ENCODE results near the gene MYO18A. TPM values are rescaled to one million over a fixed set of nuclear protein-coding genes. Genes with fewer than 3 reads are reported as not detected.
A peak's percentile ranks its signal among the peaks of the same experiment; 100 is the strongest.
"Not testable (repeated sequence)": the region's sequence is repeated elsewhere in the genome, so short reads cannot be mapped to it uniquely, and the experiment has no call there.

Gene MYO18A, protein sequence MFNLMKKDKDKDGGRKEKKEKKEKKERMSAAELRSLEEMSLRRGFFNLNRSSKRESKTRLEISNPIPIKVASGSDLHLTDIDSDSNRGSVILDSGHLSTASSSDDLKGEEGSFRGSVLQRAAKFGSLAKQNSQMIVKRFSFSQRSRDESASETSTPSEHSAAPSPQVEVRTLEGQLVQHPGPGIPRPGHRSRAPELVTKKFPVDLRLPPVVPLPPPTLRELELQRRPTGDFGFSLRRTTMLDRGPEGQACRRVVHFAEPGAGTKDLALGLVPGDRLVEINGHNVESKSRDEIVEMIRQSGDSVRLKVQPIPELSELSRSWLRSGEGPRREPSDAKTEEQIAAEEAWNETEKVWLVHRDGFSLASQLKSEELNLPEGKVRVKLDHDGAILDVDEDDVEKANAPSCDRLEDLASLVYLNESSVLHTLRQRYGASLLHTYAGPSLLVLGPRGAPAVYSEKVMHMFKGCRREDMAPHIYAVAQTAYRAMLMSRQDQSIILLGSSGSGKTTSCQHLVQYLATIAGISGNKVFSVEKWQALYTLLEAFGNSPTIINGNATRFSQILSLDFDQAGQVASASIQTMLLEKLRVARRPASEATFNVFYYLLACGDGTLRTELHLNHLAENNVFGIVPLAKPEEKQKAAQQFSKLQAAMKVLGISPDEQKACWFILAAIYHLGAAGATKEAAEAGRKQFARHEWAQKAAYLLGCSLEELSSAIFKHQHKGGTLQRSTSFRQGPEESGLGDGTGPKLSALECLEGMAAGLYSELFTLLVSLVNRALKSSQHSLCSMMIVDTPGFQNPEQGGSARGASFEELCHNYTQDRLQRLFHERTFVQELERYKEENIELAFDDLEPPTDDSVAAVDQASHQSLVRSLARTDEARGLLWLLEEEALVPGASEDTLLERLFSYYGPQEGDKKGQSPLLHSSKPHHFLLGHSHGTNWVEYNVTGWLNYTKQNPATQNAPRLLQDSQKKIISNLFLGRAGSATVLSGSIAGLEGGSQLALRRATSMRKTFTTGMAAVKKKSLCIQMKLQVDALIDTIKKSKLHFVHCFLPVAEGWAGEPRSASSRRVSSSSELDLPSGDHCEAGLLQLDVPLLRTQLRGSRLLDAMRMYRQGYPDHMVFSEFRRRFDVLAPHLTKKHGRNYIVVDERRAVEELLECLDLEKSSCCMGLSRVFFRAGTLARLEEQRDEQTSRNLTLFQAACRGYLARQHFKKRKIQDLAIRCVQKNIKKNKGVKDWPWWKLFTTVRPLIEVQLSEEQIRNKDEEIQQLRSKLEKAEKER (N-terminal part only)
- total RNA-seq, result 100 to 1,000 TPM in 1 of 2 donors, 10 to 100 TPM in 1; 84.8 to 110 TPM
- long read RNA-seq, partial matches to known transcripts, result 26 of 30 reads
- long read RNA-seq, other reads (novel, unspliced or antisense), result 3 of 30 reads

- ATAC-seq, result peak; percentile 58
- DNase-seq, result peak; percentile 67 to 87
- intact Hi-C loops (cut with DNase I, micrococcal nuclease), result no loop called here
Measured at GRCh38 chr17:29180034-29180787, at the start of gene MYO18A. Gene MYO18A (minus strand): TSS chr17:29180398. CDS start chr17:29166940, 13,458 bp downstream.

DNA sequence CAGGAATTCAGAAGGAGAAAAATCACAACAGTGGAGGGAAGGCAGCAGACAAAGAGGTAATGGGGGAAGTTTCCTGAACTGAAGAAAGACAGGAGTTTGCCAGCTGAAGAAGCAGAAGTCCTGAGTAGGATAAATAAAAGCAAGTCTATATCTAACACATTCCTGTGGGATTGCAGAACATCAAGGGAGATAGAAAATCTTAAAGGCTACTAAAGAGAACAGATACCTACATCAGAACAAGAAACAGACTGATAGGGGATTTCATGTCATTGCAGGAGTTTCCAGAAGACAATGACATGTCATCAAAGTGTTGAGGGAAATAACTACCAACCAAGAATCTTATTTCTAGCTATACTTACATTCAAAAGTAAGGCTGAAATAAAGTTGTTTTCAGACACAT lies 45.2 kb upstream of the MYO18A start:
- DNase-seq, result no peak
- intact Hi-C loops (cut with DNase I, micrococcal nuclease), result no loop called here

GRCh38 chr17:29221338-29221737 lies 41.1 kb upstream of the MYO18A start:
- DNase-seq; intact Hi-C loops (cut with DNase I, micrococcal nuclease); ATAC-seq: not testable (repeated sequence)

More for the DNA sequence above, 45.2 kb upstream of the MYO18A start:
- no peak for ATAC-seq

DNA sequence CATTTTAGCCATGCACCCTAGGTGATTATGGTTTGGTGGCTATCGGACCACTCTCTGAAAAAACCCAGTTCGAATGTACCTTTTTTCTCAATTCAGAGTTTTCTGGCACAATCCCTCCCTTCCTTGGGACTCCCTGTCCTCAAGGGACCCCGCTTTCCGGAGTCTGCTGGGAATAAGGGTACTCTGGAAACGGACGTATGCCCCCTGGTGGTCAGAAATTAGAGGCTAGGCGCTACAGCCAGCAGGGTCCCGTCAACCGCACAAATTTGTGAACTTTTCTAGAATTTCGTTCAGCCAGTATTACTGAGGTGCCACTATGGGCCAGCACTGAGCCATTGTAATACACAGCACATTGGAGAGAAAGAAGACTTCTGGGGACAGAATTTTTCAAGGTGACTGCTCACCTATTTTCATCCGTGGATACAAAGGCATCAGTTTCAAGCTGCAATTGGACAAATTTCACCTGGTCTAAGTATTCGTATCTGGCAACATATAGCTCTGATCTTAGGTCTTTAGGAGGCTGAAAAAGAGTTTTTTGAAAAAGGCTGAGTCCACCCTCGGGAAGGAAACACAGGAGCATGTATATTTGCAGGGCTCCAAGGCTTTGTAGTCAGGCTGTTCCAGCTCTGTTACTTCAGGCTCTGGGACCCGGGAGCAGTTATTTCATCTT lies 39.3 kb upstream of the MYO18A start:
- ATAC-seq, result peak; percentile 80
- intact Hi-C loops (cut with DNase I, micrococcal nuclease), result loop anchor here in 1 of 2 donors (2.0 kb wide), 1 partner anchor 71 kb away; no protein-coding TSS in a partner anchor
- DNase-seq, result peak; percentile 59 to 80

DNA sequence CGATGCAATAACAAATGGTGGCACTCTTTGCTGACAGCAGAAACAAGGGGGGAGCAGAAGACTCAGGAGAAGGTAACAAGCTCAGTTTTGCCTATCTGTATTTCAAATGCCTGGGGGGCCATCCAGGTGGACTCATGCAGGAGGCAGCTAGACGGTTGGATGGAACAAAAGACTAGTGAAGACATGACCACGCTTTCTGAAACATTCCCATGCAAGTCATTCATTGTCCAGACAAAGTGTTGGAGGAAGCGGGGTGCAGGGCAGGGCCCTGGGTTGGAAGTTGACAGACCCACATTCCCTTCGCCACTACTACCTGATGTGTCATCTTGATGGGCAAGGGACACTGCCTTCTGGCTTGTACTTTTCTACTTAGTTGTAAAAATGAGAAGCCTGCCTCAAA lies 36.7 kb upstream of the MYO18A start:
- ATAC-seq (no peak), DNase-seq (no peak)
- intact Hi-C loops (cut with DNase I, micrococcal nuclease), result no loop called here

DNA sequence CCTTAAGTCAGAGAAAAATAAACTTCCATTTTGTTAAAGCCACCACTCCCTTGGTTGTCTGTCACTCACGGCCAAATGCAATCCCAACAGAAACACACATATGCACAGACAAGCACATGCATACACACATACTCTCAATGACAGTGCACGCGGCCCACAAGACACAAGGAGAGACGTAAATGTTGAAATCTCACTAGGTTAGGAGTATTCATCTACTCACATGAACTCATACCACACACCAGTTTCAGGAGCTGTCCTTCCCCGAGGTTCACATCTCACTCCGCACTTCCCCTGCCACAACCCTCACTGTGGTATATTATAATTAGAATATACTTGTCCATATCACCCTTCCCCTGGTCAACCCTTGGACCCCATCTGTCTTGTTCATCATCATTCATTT lies 36.0 kb upstream of the MYO18A start:
- intact Hi-C loops (cut with DNase I, micrococcal nuclease), result no loop called here
- DNase-seq (no peak), ATAC-seq (no peak)

DNA sequence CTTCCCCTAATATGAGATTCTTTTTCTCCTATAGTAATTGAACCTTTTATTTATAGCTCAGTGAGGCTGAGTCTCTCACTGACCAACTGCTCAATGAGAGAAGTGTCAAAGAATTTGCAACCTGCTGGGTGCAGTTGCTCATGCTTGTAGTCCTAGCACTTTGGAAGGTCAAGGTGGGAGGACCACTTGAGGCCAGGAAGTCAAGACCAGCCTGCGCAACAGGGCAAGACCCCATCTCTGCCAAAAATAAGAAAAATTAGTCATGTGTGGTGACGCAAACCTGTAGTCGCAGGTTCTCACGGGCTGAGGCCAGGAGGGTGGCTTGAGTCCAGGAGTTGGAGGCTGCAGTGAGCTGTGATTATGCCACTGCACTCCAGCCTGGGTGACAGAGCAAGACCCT lies 35.5 kb upstream of the MYO18A start:
- ATAC-seq, result no peak
- intact Hi-C loops (cut with DNase I, micrococcal nuclease), result no loop called here

GRCh38 chr17:29215174-29215573 lies 35.0 kb upstream of the MYO18A start:
- intact Hi-C loops (cut with DNase I, micrococcal nuclease), result no loop called here
- no peak for DNase-seq
- no peak for ATAC-seq

More for the DNA sequence above, 35.5 kb upstream of the MYO18A start:
- DNase-seq, result no peak

GRCh38 chr17:29214215-29215146 lies 34.3 kb upstream of the MYO18A start:
- intact Hi-C loops (cut with DNase I, micrococcal nuclease), result no loop called here
- ATAC-seq (no peak), DNase-seq (no peak)

GRCh38 chr17:29212681-29213121 lies 32.5 kb upstream of the MYO18A start:
- intact Hi-C loops (cut with DNase I, micrococcal nuclease), result no loop called here
- no peak for ATAC-seq
- DNase-seq, result no peak

- DNase-seq (no peak), ATAC-seq (no peak)
- intact Hi-C loops (cut with DNase I, micrococcal nuclease), result no loop called here
Measured at GRCh38 chr17:29212094-29212631, 32.0 kb upstream of the MYO18A start.

DNA sequence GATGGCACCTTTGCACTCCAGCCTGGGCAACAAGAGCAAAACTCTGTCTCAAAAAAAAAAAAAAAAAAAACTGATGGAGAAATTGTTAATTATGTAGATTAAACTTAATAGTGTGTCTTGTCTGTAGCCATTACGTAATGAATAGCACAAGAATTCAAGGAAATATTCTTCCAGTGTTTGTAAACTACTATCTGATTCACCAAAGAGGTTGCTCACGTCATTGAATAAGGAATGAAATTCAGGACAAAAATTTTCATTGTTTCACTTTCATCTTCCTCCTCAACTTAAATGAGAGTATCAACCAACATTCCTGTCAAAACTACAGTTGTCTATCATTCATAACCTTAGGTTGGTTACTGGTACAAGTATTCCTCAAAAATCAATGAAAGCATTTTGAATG lies 30.7 kb upstream of the MYO18A start:
- intact Hi-C loops (cut with DNase I, micrococcal nuclease), result no loop called here
- DNase-seq (no peak), ATAC-seq (no peak)

GRCh38 chr17:29209073-29209472 lies 28.9 kb upstream of the MYO18A start:
- DNase-seq, result no peak
- no peak for ATAC-seq
- intact Hi-C loops (cut with DNase I, micrococcal nuclease), result no loop called here

- DNase-seq, result no peak
- no peak for ATAC-seq
- intact Hi-C loops (cut with DNase I, micrococcal nuclease), result no loop called here
Measured at GRCh38 chr17:29207975-29208374, 27.8 kb upstream of the MYO18A start.

- DNase-seq (no peak), ATAC-seq (no peak)
- intact Hi-C loops (cut with DNase I, micrococcal nuclease), result no loop called here
Measured at GRCh38 chr17:29205047-29205446, 24.8 kb upstream of the MYO18A start.
